ENCODE data around the gene KCTD19. TPM values are rescaled to one million over a fixed set of nuclear protein-coding genes. Genes with fewer than 3 reads are reported as not detected.

Gene KCTD19
- total RNA-seq, 1 experiment from 2014 or later: 2.1 TPM

- no peak for DNase-seq
- Histone ChIP-seq H3K36me3 (replicated peaks; ENCODE audit: control insufficient read depth, insufficient read depth, low read length) (no peaks in the 10 kb centered on the region), H3K4me3 (ENCODE audit: insufficient read depth, low read depth, low read length) (no peak overlapping the region), H3K27me3 (ENCODE audit: control insufficient read depth, insufficient read depth, low read length) (no peaks in the 10 kb centered on the region)
Measured at GRCh38 chr16:67342616-67343015, 16.1 kb upstream of the KCTD19 start.

- no peak for DNase-seq
- Histone ChIP-seq H3K36me3 (replicated peaks; ENCODE audit: control insufficient read depth, insufficient read depth, low read length) (no peaks in the 10 kb centered on the region), H3K27me3 (ENCODE audit: control insufficient read depth, insufficient read depth, low read length) (no peaks in the 10 kb centered on the region), H3K4me3 (ENCODE audit: insufficient read depth, low read depth, low read length) (no peak overlapping the region)
Measured at GRCh38 chr16:67341250-67341649, 14.7 kb upstream of the KCTD19 start.

- H3K4me3 ChIP-seq (ENCODE audit: insufficient read depth, low read depth, low read length): no peak overlapping the region
- H3K36me3 ChIP-seq (replicated peaks; ENCODE audit: control insufficient read depth, insufficient read depth, low read length): no peaks in the 10 kb centered on the region
- no peak for DNase-seq
- H3K27me3 ChIP-seq (ENCODE audit: control insufficient read depth, insufficient read depth, low read length): no peaks in the 10 kb centered on the region
Measured at GRCh38 chr16:67339453-67339852, 12.9 kb upstream of the KCTD19 start.

GRCh38 chr16:67336648-67337047 lies 10.1 kb upstream of the KCTD19 start:
- Histone ChIP-seq H3K27me3 (ENCODE audit: control insufficient read depth, insufficient read depth, low read length) (no peaks in the 10 kb centered on the region), H3K4me3 (ENCODE audit: insufficient read depth, low read depth, low read length) (no peak overlapping the region), H3K36me3 (replicated peaks; ENCODE audit: control insufficient read depth, insufficient read depth, low read length) (no peaks in the 10 kb centered on the region)
- DNase-seq: no peak

DNA sequence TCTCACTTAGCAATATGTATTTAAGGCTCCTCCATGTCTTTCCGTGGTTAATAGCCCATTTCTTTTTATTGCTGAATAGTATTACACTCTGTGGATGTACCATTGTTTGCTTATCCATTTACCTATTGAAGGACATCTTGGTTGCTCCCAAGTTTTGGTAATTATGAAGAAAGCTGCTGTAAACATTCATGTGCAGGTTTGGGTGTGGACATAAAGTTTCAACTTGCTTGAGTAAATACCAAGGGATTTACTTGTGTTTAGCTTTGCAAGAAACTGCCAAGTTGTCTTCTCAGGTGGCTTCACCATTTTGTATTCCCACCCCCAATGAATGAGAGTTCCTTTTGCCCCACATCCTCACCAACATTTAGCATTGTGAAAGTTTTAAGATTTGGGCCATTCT lies 9.6 kb upstream of the KCTD19 start:
- Histone ChIP-seq H3K36me3 (replicated peaks; ENCODE audit: control insufficient read depth, insufficient read depth, low read length) (no peaks in the 10 kb centered on the region), H3K27me3 (ENCODE audit: control insufficient read depth, insufficient read depth, low read length) (no peaks in the 10 kb centered on the region), H3K4me3 (ENCODE audit: insufficient read depth, low read depth, low read length) (no peak overlapping the region)
- DNase-seq: no peak

- H3K27me3 ChIP-seq (ENCODE audit: control insufficient read depth, insufficient read depth, low read length): no peaks in the 10 kb centered on the region
- DNase-seq: no peak
- H3K36me3 ChIP-seq (replicated peaks; ENCODE audit: control insufficient read depth, insufficient read depth, low read length): no peaks in the 10 kb centered on the region
- no peak overlapping the region for H3K4me3 ChIP-seq (ENCODE audit: insufficient read depth, low read depth, low read length)
Measured at GRCh38 chr16:67333315-67333714, 6.8 kb upstream of the KCTD19 start.

DNA sequence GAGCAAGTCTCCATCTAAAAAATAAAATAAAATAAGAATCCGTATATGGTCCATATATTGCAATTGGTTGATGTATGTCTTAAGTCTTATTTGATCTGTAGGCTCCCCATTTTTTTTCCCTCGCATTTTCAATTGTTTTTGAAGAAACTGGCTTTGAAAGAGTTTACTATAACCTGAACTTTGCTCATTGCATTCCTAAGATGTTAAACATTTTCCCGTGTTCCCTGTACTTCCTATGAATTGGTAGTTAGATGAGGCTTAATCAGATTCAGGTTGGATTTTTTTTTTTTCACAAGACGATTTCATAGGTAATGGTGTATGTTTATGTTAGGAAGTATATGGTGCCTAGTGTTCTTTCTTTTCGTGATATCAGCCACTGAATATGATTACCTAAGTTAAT lies 3.4 kb upstream of the KCTD19 start:
- no peak overlapping the region for H3K4me3 ChIP-seq (ENCODE audit: insufficient read depth, low read depth, low read length)
- peaks cover 3% of the 10 kb centered on the region for H3K27me3 ChIP-seq (ENCODE audit: control insufficient read depth, insufficient read depth, low read length)
- DNase-seq: no peak
- H3K36me3 ChIP-seq (replicated peaks; ENCODE audit: control insufficient read depth, insufficient read depth, low read length): no peaks in the 10 kb centered on the region

DNA sequence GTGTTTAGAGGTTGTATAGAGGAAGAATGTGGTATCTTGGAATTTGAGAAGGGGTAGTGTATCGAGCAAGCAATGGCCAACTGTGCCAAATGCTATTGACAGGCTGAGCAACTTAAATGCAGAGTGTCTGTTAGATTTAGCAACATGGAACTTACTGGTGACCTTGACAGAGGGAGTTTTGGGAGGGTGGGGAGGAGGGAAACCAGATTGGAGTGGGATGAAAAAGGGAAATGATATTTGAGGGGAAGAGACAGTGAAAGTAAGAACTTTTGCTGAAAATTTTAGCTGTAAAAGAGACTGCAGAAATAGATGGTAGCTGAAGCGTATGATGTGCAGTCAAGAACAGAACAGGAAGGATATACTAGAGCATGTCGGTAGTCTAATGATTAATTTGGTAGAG lies 1.2 kb upstream of the KCTD19 start:
- peaks cover 3% of the 10 kb centered on the region for H3K27me3 ChIP-seq (ENCODE audit: control insufficient read depth, insufficient read depth, low read length)
- H3K36me3 ChIP-seq (replicated peaks; ENCODE audit: control insufficient read depth, insufficient read depth, low read length): no peaks in the 10 kb centered on the region
- DNase-seq: no peak
- no peak overlapping the region for H3K4me3 ChIP-seq (ENCODE audit: insufficient read depth, low read depth, low read length)

GRCh38 chr16:67326115-67326471 lies 448 bp downstream of the KCTD19 start:
- Histone ChIP-seq H3K4me3 (ENCODE audit: insufficient read depth, low read depth, low read length) (peak overlapping the region; percentile 58), H3K36me3 (replicated peaks; ENCODE audit: control insufficient read depth, insufficient read depth, low read length) (no peaks in the 10 kb centered on the region), H3K27me3 (ENCODE audit: control insufficient read depth, insufficient read depth, low read length) (peaks cover 3% of the 10 kb centered on the region)
- no peak for DNase-seq

GRCh38 chr16:67317853-67318252 lies 8.7 kb downstream of the KCTD19 start:
- Histone ChIP-seq H3K4me3 (ENCODE audit: insufficient read depth, low read depth, low read length) (no peak overlapping the region), H3K36me3 (replicated peaks; ENCODE audit: control insufficient read depth, insufficient read depth, low read length) (no peaks in the 10 kb centered on the region), H3K27me3 (ENCODE audit: control insufficient read depth, insufficient read depth, low read length) (no peaks in the 10 kb centered on the region)
- no peak for DNase-seq

DNA sequence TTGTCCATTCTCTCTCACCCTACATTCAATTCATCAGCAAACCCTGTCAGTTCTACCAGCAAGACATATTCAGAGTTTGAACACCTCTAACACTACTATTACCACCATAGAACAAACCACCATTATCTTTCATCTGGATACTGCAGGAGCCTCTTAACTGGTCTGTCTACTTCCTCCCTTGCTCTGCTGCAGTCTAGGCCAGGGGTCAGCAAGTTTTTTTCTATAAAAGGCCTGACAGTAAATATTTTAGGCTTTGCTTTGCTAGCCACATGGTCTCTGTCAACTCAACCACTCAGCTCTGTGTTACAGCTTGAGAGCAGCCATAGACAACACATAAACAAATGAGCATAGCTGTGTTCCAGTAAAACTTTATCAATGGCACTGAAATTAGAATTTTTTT lies 13.8 kb downstream of the KCTD19 start:
- DNase-seq: no peak
- Histone ChIP-seq H3K27me3 (ENCODE audit: control insufficient read depth, insufficient read depth, low read length) (no peaks in the 10 kb centered on the region), H3K4me3 (ENCODE audit: insufficient read depth, low read depth, low read length) (no peak overlapping the region), H3K36me3 (replicated peaks; ENCODE audit: control insufficient read depth, insufficient read depth, low read length) (no peaks in the 10 kb centered on the region)

DNA sequence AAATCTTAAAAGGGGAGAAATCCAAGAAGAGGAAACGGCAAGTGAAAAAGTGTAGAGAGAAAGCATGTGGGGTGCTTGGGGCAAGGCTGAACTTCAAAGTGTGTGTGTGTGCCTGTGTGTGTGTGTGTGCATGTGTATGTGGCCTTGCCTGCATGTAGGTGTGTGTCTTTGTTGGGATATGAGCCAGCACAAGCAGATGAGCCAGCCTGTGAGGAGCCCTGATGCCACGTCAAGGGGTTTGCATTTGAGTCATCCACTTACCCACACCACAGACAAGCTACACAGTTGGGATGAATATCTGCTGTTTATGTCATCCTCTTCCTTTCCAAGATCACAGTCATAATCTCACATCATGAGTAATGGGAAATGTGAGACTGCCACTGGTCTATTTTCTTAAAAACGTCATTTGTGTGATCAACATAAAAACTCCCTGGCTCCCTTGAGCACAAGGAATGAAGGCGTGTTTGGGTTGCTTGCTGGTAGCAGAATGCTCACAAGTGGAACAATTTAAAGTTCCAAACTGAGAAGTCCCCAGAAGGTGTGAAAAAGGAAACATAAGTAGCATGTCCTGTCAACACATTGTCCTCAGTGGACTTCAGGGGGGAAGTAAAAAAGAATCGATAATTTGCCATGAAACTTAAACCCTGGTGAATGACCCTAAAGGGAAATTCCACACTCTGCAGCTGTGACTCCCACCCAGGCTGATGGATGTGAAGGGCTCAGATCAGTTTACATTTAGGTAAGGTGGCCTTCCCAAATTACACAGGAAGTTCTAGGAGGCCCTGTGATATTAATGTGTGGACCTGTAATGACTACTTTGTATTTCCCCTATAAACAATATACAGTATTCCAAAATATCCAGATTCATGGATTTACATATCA lies 14.7 kb downstream of the KCTD19 start:
- Histone ChIP-seq H3K36me3 (replicated peaks; ENCODE audit: control insufficient read depth, insufficient read depth, low read length) (no peaks in the 10 kb centered on the region), H3K4me3 (ENCODE audit: insufficient read depth, low read depth, low read length) (no peak overlapping the region), H3K27me3 (ENCODE audit: control insufficient read depth, insufficient read depth, low read length) (no peaks in the 10 kb centered on the region)
- no peak for DNase-seq

DNA sequence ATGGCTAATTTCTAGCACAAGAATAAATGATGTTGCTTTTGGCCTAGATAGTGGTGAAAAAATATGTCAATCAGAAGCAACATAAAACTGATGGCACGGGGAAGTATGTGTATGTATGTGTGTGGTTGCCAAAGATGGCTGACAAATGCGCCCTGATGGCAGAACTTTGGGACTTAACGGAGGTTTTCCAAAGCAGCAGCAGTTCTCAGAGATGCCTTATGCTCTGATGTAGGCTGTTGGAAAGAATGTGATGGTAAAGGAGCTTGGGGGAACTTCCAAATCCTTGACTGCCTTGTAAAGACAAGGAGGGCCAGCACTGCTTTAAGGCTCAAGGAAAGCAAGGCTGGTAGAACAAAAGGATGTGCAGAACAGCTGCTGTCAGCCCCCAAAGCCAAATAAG lies 16.0 kb downstream of the KCTD19 start:
- no peak for DNase-seq
- no peak overlapping the region for H3K4me3 ChIP-seq (ENCODE audit: insufficient read depth, low read depth, low read length)
- H3K27me3 ChIP-seq (ENCODE audit: control insufficient read depth, insufficient read depth, low read length): no peaks in the 10 kb centered on the region
- no peaks in the 10 kb centered on the region for H3K36me3 ChIP-seq (replicated peaks; ENCODE audit: control insufficient read depth, insufficient read depth, low read length)

- H3K4me3 ChIP-seq (ENCODE audit: insufficient read depth, low read depth, low read length): no peak overlapping the region
Measured at GRCh38 chr16:67305216-67306071, 21.1 kb downstream of the KCTD19 start.

DNA sequence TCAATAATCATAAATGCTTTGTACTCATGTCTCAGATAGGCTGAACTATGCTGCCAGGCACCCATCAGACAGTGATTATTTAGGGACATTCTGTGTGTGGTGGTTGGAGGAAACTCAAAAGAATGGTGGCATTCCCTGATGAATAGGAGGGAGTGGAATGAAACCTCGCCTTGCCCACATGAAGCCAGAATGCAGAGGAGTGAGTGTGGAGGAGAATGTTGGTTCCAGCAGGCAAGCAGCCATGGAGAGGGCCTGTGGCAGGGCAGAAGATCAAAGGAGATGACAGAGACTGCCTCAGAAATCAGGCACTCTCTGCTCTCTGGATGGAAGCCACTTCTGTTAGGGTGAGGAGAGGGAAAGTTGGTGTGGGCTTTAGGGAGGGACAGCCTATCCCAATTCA lies 22.5 kb downstream of the KCTD19 start:
- H3K4me3 ChIP-seq (ENCODE audit: insufficient read depth, low read depth, low read length): no peak overlapping the region
- DNase-seq: no peak

More at GRCh38 chr16:67305216-67306071, 21.1 kb downstream of the KCTD19 start:
- peak; percentile 43 for DNase-seq
- Histone ChIP-seq H3K36me3 (replicated peaks; ENCODE audit: control insufficient read depth, insufficient read depth, low read length) (no peaks in the 10 kb centered on the region), H3K27me3 (ENCODE audit: control insufficient read depth, insufficient read depth, low read length) (no peaks in the 10 kb centered on the region)

More for the DNA sequence above, 22.5 kb downstream of the KCTD19 start:
- H3K36me3 ChIP-seq (replicated peaks; ENCODE audit: control insufficient read depth, insufficient read depth, low read length): no peaks in the 10 kb centered on the region
- H3K27me3 ChIP-seq (ENCODE audit: control insufficient read depth, insufficient read depth, low read length): no peaks in the 10 kb centered on the region
